Trophoblast cell (in vitro differentiated cells and primary cell): Measurements from ENCODE around the gene EPS15.
A peak's percentile ranks its signal among the peaks of the same experiment; 100 is the strongest.

Source experiments
- DNase-seq, 2 donors: peaks; one replicate each; pipeline ENCODE4 v3.0.0-alpha.2; 2016
- H2AFZ ChIP-seq: 2 replicates; pipeline ENCODE4 v1.6.1; 2013; ENCODE audit warnings: low read length, moderate library complexity, mild to moderate bottlenecking; ENCODE audit not compliant: insufficient read depth, poor library complexity
- H2AK5ac ChIP-seq: 2 replicates; pipeline ENCODE4 v1.6.1; 2013; ENCODE audit warnings: mild to moderate bottlenecking, low read length
- H2BK120ac ChIP-seq: 2 replicates; pipeline ENCODE4 v1.6.1; 2013; ENCODE audit warnings: low read length, mild to moderate bottlenecking, moderate library complexity; ENCODE audit not compliant: insufficient read depth, poor library complexity
- H2BK12ac ChIP-seq: 2 replicates; pipeline ENCODE4 v1.6.1; 2013; ENCODE audit warnings: mild to moderate bottlenecking, low read length, moderate library complexity
- H2BK5ac ChIP-seq: 2 replicates; pipeline ENCODE4 v1.6.1; 2013; ENCODE audit warnings: low read length, low read depth, moderate library complexity, mild to moderate bottlenecking; ENCODE audit not compliant: poor library complexity
- H3K14ac ChIP-seq: 2 replicates; pipeline ENCODE4 v1.6.1; 2013; ENCODE audit warnings: mild to moderate bottlenecking, low read length
- H3K18ac ChIP-seq: 2 replicates; pipeline ENCODE4 v1.6.1; 2013; ENCODE audit warnings: mild to moderate bottlenecking, low read length
- H3K23ac ChIP-seq: 2 replicates; pipeline ENCODE4 v1.6.1; 2013; ENCODE audit warnings: low read length
- H3K27ac ChIP-seq: 2 replicates; pipeline ENCODE4 v1.5.1; 2013; ENCODE audit warnings: low read depth, mild to moderate bottlenecking, inconsistent platforms, low read length, moderate library complexity
- H3K27me3 ChIP-seq: 2 replicates; pipeline ENCODE4 v1.6.1; 2013; ENCODE audit warnings: inconsistent platforms, mild to moderate bottlenecking, low read length, moderate library complexity; ENCODE audit not compliant: insufficient read depth
- H3K36me3 ChIP-seq, 2 experiments: 1 replicate in 1 of 2; 2 replicates in 1 of 2; pipeline ENCODE4 v1.6.1; 2013; ENCODE audit warnings: low read length in 2 of 2, mild to moderate bottlenecking in 2 of 2, moderate library complexity in 1 of 2; ENCODE audit not compliant: insufficient read depth in 2 of 2, control insufficient read depth in 1 of 2
- H3K4ac ChIP-seq: 2 replicates; pipeline ENCODE4 v1.6.1; 2013; ENCODE audit warnings: low read depth, mild to moderate bottlenecking, low read length, moderate library complexity
- H3K4me1 ChIP-seq, 2 experiments: 1 replicate in 1 of 2; 2 replicates in 1 of 2; pipeline ENCODE4 v1.6.1; 2013; ENCODE audit warnings: low read length in 2 of 2, mild to moderate bottlenecking in 2 of 2, moderate library complexity in 1 of 2; ENCODE audit not compliant: insufficient read depth in 2 of 2, control insufficient read depth in 1 of 2
- H3K4me2 ChIP-seq: 2 replicates; pipeline ENCODE4 v1.6.1; 2013; ENCODE audit warnings: inconsistent platforms, mild to moderate bottlenecking, low read length, moderate library complexity
- H3K4me3 ChIP-seq: 2 replicates; pipeline ENCODE4 v1.5.1; 2013; ENCODE audit warnings: mild to moderate bottlenecking, low read depth, low read length, inconsistent platforms
- H3K79me1 ChIP-seq: one replicate; pipeline ENCODE4 v1.6.1; 2013; ENCODE audit warnings: low read length
- H3K79me2 ChIP-seq: 2 replicates; pipeline ENCODE4 v1.6.1; 2013; ENCODE audit warnings: low read length, mild to moderate bottlenecking; ENCODE audit not compliant: control insufficient read depth, insufficient read depth, poor library complexity
- H3K9ac ChIP-seq: 2 replicates; pipeline ENCODE4 v1.6.1; 2013; ENCODE audit warnings: mild to moderate bottlenecking, low read length
- H3K9me3 ChIP-seq: 2 replicates; pipeline ENCODE4 v1.6.1; 2013; ENCODE audit warnings: low read depth, mild to moderate bottlenecking, control low read depth, inconsistent platforms, low read length; ENCODE audit not compliant: insufficient read depth
- H4K12ac ChIP-seq: 2 replicates; pipeline ENCODE4 v1.6.1; 2013; ENCODE audit warnings: low read depth, mild to moderate bottlenecking, low read length, moderate library complexity
- H4K8ac ChIP-seq: 2 replicates; pipeline ENCODE4 v1.6.1; 2013; ENCODE audit warnings: low read depth, mild to moderate bottlenecking, low read length, moderate library complexity
- H4K91ac ChIP-seq: one replicate; pipeline ENCODE4 v1.6.1; 2013; ENCODE audit warnings: low read depth, mild to moderate bottlenecking, low read length, moderate library complexity
- WGBS: extraction: QIAGEN DNeasy Blood & Tissue Kit; methylation state at CpG from one replicate; pipeline ENCODE4 v1.1.7; 2013; ENCODE audit warnings: missing lambda C conversion rate; ENCODE audit not compliant: insufficient read length, insufficient coverage; ENCODE audit errors: extremely low coverage; 5-methylcytosine and 5-hydroxymethylcytosine counted together

EPS15 gene

GRCh38 chr1:51557168-51557567 is 38.1 kb upstream of the EPS15 start:
- Histone ChIP-seq H3K9ac (no peak overlapping the region), H4K12ac (no peak overlapping the region), H3K9me3 (no peaks in the 10 kb centered on the region), H3K36me3 (no peaks in the 10 kb centered on the region), H4K8ac (peak overlapping the region; percentile 22), H3K4me1 (peaks cover 16 to 19% of the 10 kb centered on the region in 2 experiments), H3K4me3 (no peak overlapping the region), H2BK120ac (peak overlapping the region; percentile 94), H3K23ac (no peak overlapping the region), H3K18ac (peak overlapping the region; percentile 5), H3K79me1 (peaks cover 31% of the 10 kb centered on the region), H4K91ac (peak overlapping the region; percentile 75), H3K27me3 (no peaks in the 10 kb centered on the region), H2AFZ (no peak overlapping the region), H3K14ac (peak overlapping the region; percentile 70), H2BK12ac (peak overlapping the region; percentile 63), H2AK5ac (peak overlapping the region; percentile 86), H3K79me2 (peaks cover 4% of the 10 kb centered on the region), H3K27ac (peak overlapping the region; percentile 92), H3K4me2 (no peak overlapping the region), H3K4ac (no peak overlapping the region), H2BK5ac (peak overlapping the region; percentile 86)
- peak in 1 of 2 donors; percentile 48 for DNase-seq

DNA sequence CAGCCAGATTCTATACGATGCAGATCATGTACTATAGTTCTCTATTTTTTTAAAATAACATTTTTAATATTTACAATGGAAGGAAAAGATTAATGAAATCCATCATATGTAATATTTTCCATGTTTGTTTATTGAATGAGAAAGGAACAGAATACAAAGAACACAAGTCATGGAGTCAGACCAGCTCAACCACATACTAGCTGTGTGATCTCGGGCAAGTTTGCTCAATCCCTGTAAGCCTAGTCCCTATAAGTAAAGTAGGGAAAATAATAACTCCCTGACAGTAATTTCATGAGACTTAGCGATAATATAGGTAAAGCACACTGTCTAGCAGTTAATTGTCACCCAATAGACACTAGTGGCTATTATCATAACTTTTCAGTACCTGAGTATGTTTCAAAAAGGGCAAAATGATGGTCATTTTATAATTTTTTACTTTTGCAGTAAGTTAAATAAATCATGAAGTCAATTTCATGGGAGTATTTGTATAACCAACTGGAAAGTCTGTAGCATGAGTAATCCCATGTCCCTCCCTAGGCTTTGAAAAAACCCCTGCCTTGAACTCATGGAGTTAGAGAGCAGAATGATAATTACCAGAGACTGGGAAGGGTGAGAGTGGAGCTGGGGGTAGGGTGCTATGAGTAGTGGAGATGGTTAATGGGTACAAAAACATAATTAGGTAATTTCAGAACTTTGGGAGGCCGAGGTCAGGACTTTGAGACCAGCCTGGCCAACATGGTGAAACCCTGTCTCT is 37.0 kb upstream of the EPS15 start:
- Histone ChIP-seq H3K36me3 (no peaks in the 10 kb centered on the region), H2BK5ac (no peak overlapping the region), H2BK12ac (peak overlapping the region; percentile 32), H3K4me1 (peaks cover 16 to 19% of the 10 kb centered on the region in 2 experiments), H2AFZ (no peak overlapping the region), H3K27ac (peak overlapping the region; percentile 27), H3K23ac (no peak overlapping the region), H3K79me2 (peaks cover 4% of the 10 kb centered on the region), H3K79me1 (peaks cover 31% of the 10 kb centered on the region), H2BK120ac (peak overlapping the region; percentile 24), H2AK5ac (no peak overlapping the region), H4K8ac (no peak overlapping the region), H3K9ac (no peak overlapping the region), H3K4me3 (no peak overlapping the region), H3K4ac (no peak overlapping the region), H3K27me3 (no peaks in the 10 kb centered on the region), H3K9me3 (no peaks in the 10 kb centered on the region), H4K12ac (no peak overlapping the region), H3K14ac (no peak overlapping the region), H4K91ac (peak overlapping the region; percentile 26), H3K4me2 (no peak overlapping the region), H3K18ac (no peak overlapping the region)
- WGBS: no CpG with 5 or more reads among the region's 4 CpGs
- DNase-seq: peak; percentile 34 to 66

GRCh38 chr1:51553911-51554310 is 34.8 kb upstream of the EPS15 start:
- H3K27ac ChIP-seq: no peak overlapping the region
- no peaks in the 10 kb centered on the region for H3K36me3 ChIP-seq
- WGBS: no CpG with 5 or more reads among the region's 3 CpGs
- DNase-seq: no peak
- peaks cover 4% of the 10 kb centered on the region for H3K79me2 ChIP-seq
- H4K91ac ChIP-seq: peak overlapping the region; percentile 68
- H3K79me1 ChIP-seq: peaks cover 19% of the 10 kb centered on the region
- peaks cover 11 to 14% of the 10 kb centered on the region in 2 experiments for H3K4me1 ChIP-seq
- no peak overlapping the region for H4K8ac ChIP-seq
- no peak overlapping the region for H2BK5ac ChIP-seq
- H2BK12ac ChIP-seq: peak overlapping the region; percentile 87
- H3K9me3 ChIP-seq: no peaks in the 10 kb centered on the region
- no peaks in the 10 kb centered on the region for H3K27me3 ChIP-seq
- no peak overlapping the region for H3K23ac ChIP-seq
- no peak overlapping the region for H4K12ac ChIP-seq
- H3K9ac ChIP-seq: no peak overlapping the region
- H2AFZ ChIP-seq: no peak overlapping the region
- no peak overlapping the region for H2AK5ac ChIP-seq
- no peak overlapping the region for H3K4me2 ChIP-seq
- no peak overlapping the region for H3K4ac ChIP-seq
- H2BK120ac ChIP-seq: peak overlapping the region; percentile 46
- H3K4me3 ChIP-seq: no peak overlapping the region
- H3K18ac ChIP-seq: no peak overlapping the region
- no peak overlapping the region for H3K14ac ChIP-seq

GRCh38 chr1:51552929-51553807 is 34.1 kb upstream of the EPS15 start:
- Histone ChIP-seq H3K23ac (no peak overlapping the region), H3K27ac (no peak overlapping the region), H3K18ac (no peak overlapping the region), H3K27me3 (no peaks in the 10 kb centered on the region), H3K4me2 (no peak overlapping the region), H4K12ac (no peak overlapping the region), H4K91ac (peak overlapping the region; percentile 68), H3K79me1 (peaks cover 13% of the 10 kb centered on the region), H2BK120ac (peak overlapping the region; percentile 46), H2AFZ (no peak overlapping the region), H2BK12ac (peak overlapping the region; percentile 87), H3K4ac (no peak overlapping the region), H3K36me3 (no peaks in the 10 kb centered on the region), H2BK5ac (peak overlapping the region; percentile 14), H3K9ac (no peak overlapping the region), H3K4me1 (peaks cover 5 to 10% of the 10 kb centered on the region in 2 experiments), H3K4me3 (no peak overlapping the region), H3K79me2 (peaks cover 4% of the 10 kb centered on the region), H4K8ac (no peak overlapping the region), H2AK5ac (no peak overlapping the region), H3K14ac (no peak overlapping the region), H3K9me3 (no peaks in the 10 kb centered on the region)
- WGBS: no CpG with 5 or more reads among the region's 11 CpGs
- no peak for DNase-seq
